OCI-LY1 (cell line): ENCODE measurements around the gene SLF1.

Experiments
- EZH2 ChIP-seq: fragments of 200-600 bp; sonication (generic), shearing (Covaris generic); IDR thresholded peaks from 2 replicates; pipeline ENCODE4 v1.8.0; 2017; ENCODE audit warnings: borderline replicate concordance, mixed run types, mild to moderate bottlenecking, antibody characterized with exemption, low read length, moderate library complexity, mixed read lengths
- TF ChIP-seq, protein P1 (sequence below): fragments of 200-600 bp; sonication (generic), shearing (Covaris generic); IDR thresholded peaks from 2 replicates; pipeline ENCODE4 v1.5.1; 2017; ENCODE audit warnings: mild to moderate bottlenecking, antibody characterized with exemption, low read length, moderate library complexity, mixed read lengths

DNA sequence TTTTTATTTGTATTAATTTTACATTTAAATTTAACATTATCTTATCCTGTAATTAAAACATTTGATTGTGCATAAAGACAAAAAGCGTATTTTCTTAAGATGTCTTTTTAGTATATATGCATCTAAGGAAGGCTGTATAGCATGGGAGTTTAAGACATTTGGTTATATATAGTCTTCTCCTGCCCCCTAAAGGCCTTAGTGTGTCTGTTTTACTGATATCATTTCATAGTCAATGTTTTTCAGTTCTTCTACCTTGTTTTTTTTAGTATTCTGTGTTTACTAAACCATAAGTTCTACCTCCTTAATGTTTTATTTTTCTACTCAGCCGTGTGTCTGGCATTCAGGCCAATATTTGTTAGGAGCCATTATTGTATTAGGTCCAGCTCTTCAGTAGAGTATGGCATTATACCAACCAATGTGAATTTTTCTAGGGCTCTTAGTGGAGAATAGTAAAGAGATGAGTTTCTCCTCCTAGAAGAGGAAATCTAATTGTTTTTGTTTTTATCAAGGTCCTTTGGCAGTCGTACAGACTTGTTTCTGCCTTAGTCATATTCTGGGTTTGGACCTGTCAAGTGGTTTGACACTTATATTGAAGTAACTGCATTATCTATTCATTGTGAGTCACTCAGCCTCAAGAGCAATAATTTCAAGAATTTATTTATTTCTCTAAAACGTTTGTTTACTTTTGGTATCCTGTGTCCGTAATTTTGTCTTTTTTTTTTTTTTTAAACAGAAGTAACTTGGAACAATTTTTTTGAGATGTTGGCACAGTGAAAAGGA, 74.8 kb downstream of the SLF1 start:
- TF ChIP-seq, protein P1, sequence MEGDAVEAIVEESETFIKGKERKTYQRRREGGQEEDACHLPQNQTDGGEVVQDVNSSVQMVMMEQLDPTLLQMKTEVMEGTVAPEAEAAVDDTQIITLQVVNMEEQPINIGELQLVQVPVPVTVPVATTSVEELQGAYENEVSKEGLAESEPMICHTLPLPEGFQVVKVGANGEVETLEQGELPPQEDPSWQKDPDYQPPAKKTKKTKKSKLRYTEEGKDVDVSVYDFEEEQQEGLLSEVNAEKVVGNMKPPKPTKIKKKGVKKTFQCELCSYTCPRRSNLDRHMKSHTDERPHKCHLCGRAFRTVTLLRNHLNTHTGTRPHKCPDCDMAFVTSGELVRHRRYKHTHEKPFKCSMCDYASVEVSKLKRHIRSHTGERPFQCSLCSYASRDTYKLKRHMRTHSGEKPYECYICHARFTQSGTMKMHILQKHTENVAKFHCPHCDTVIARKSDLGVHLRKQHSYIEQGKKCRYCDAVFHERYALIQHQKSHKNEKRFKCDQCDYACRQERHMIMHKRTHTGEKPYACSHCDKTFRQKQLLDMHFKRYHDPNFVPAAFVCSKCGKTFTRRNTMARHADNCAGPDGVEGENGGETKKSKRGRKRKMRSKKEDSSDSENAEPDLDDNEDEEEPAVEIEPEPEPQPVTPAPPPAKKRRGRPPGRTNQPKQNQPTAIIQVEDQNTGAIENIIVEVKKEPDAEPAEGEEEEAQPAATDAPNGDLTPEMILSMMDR = peak; percentile 51
- TF ChIP-seq EZH2 = no peak
